Kidney glomerular epithelial cell (primary cell): Measurements from ENCODE around the gene KL.

Experiments
- DNase-seq: peaks from one replicate; lab custom pipeline; 2025; lab: John Stamatoyannopoulos, UW

KL gene

DNA sequence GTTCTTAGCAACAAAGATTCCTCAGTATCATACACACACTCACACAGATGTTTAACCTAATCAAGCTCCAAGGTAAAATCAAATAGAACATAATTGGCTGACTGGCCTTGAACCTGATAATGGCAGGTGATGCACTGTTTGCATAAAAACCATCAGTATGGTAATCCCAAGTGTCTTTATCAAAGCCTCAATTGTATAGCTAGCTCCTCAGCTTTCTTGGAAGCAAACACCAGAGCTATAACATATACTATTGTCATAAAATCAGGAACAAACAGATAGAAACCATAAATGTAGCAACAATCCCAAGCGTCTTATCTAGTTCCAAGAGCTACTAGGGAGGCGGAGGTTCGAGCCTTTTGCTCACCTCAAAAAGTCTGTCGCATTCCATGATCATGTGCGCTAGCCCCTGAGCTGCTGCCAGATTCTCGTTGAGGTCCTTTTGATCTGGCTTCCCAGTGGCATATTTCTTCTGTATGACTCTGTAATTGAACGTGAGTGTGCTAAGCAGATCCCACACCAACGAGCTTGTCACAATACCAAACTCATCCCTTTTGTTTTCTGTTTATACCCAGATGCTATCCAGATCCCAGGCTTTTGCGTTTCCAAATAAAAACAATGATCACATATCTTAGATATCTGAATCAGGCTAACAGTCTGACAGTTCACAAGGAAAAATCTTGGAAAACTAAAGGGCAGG, 95.3 kb downstream of the KL start:
- no peak for DNase-seq

DNA sequence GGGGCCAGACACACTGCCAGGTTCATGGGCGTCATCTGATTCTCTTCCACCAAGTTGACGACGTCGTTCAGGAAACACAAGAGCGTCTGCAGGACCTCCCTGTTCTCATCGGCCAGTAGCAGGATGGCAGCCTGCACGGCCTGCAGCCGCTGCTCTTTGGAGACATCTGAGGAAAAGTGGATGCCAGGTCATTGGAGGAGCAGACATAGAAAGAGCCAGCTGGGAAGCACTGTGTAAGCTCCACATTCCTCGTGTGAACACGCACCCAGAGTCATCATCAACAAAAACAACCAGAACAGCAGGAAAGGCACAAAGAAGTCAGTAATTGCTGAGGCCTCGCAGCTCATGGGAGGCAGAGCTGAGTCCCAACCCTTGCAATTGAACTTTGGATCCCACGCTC, 96.5 kb downstream of the KL start:
- DNase-seq: no peak

DNA sequence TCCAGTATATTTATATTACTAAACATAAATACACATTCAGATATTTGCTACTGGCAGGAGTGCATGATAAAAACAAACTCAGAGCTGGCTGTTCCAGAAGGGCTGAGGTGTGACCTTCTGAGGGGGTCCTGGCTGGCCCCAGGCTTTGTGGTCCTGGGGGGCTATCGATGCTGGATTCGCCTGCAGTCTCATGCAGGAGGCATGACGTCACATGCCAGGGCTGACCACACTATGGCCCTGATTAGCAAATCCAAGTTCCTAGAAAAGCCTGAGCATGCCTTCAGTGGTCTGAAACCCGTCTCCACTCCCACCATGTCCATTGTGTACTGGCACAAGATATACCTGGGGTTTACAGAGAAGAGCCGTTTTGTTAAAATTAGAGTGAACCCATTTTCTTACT, 97.9 kb downstream of the KL start:
- no peak for DNase-seq

DNA sequence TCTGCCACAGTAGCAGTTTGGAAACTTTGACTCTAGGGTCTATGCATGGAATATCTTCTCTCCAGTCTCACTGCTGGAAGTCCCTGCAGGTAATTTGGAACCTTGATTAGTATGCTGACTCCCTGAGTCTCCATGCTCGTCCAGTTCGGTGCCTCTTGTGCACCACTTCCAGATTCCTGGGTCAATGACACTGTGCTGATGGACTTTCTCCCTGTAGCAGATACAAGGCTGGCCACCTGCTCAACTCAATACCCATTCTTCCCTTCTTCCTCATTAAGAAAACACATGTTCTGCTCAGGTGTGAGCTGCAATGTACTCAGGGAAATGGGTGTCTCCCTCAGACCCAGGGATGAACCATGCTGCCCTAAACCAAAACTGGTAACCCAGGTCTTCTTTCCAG, 99.1 kb downstream of the KL start:
- DNase-seq: no peak
